ENCODE data around the gene PARM1. TPM values are rescaled to one million over a fixed set of nuclear protein-coding genes. Genes with fewer than 3 reads are reported as not detected.

Gene PARM1
- total RNA-seq, 2 donors from 2014 or later: 88.9 to 231 TPM

DNA sequence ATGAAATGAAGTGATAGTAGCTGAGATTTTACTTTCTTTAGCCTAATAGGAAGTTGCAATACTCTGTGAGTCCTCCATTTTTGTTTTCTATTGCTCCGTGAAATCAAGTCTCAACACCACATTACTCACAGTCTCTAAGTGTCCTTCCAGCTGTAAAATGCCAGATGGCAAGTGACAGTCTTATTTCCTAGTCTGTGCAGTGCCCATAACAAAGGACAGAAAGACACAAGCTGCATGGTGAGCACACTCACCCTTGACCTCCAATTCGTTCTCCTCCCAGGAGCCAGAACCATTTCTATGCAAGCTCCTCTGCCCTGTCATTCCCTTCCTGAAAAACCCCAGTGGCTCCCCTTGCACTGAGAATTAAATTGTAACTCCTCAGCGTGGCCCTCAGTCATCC lies 101.6 kb downstream of the PARM1 start:
- TF ChIP-seq, protein P1, sequence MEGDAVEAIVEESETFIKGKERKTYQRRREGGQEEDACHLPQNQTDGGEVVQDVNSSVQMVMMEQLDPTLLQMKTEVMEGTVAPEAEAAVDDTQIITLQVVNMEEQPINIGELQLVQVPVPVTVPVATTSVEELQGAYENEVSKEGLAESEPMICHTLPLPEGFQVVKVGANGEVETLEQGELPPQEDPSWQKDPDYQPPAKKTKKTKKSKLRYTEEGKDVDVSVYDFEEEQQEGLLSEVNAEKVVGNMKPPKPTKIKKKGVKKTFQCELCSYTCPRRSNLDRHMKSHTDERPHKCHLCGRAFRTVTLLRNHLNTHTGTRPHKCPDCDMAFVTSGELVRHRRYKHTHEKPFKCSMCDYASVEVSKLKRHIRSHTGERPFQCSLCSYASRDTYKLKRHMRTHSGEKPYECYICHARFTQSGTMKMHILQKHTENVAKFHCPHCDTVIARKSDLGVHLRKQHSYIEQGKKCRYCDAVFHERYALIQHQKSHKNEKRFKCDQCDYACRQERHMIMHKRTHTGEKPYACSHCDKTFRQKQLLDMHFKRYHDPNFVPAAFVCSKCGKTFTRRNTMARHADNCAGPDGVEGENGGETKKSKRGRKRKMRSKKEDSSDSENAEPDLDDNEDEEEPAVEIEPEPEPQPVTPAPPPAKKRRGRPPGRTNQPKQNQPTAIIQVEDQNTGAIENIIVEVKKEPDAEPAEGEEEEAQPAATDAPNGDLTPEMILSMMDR (IDR thresholded peaks at IDR 0.05): no peak

DNA sequence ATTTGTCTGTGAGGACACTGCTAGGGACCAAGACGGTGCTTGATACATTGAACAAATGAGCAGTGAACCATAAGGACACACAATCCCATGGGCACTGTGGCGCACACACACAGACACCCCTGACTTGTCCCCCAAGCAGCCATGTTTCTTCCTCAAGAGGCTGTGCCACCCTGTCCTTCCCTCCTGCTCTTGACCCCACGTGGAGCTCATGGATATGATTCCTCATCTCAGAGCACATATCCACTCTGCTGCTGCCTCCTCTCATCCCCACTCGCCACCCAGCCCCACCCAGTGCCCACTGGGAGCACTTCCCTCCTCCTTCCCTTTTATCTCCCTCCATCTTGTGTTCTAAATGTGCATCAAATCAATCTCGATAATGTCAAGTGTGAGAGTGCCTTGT lies 102.4 kb downstream of the PARM1 start:
- H3K27me3 ChIP-seq: no peaks in the 10 kb centered on the region
- DNase-seq (ENCODE audit: low spot score): no peak
- TF ChIP-seq, protein P1 (IDR thresholded peaks at IDR 0.05): no peak
- H3K9me3 ChIP-seq: no peaks in the 10 kb centered on the region
- no peaks in the 10 kb centered on the region for H3K36me3 ChIP-seq
- peaks cover 0 to 15% of the 10 kb centered on the region in 2 donors for H3K4me1 ChIP-seq
- no peak overlapping the region for H3K4me3 ChIP-seq
- no peak overlapping the region for H3K27ac ChIP-seq

More for the DNA sequence above, 101.6 kb downstream of the PARM1 start:
- no peak for DNase-seq (ENCODE audit: low spot score)
- Histone ChIP-seq H3K27ac (no peak overlapping the region), H3K36me3 (no peaks in the 10 kb centered on the region), H3K4me3 (no peak overlapping the region), H3K27me3 (no peaks in the 10 kb centered on the region), H3K4me1 (peaks cover 0 to 15% of the 10 kb centered on the region in 2 donors), H3K9me3 (no peaks in the 10 kb centered on the region)

DNA sequence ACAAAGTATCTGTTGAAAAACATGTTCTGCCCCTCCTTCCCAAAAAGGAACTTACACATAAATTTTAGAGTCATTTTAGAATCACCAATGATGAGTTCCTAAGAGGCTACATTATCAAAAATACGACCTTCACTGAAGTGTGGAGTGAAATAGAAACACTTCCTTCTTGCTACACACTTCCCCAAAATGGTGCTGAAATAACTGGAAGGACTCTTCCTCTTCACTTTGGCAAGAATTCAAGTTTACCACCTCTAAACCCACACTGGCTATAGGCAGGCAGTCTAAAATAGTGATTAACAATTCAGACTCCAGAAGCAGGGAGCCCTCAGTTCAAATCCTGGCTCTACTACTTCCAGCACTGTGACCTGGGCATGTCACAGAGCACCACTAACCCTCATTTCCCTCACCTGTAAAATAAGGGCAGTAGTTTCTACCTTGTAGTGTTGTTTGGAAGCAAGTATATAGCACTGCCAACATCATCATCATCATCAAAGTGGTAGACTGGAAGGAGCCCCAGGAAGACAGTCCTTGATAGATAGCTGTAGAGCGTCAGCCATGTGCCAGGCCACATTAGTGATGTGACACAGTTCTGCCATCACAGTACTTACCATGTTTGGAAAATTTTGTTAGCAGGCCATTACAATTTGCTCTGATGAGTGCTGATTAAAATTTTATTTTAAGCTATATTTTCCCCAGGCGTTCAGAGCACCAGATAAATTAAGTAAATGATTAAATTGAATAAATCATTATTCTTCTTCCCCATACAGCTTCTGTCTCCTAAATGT lies 103.3 kb downstream of the PARM1 start:
- DNase-seq (ENCODE audit: low spot score): no peak
- Histone ChIP-seq H3K27me3 (no peaks in the 10 kb centered on the region), H3K36me3 (no peaks in the 10 kb centered on the region), H3K9me3 (no peaks in the 10 kb centered on the region), H3K4me3 (no peak overlapping the region), H3K27ac (no peak overlapping the region), H3K4me1 (peaks cover 0 to 11% of the 10 kb centered on the region in 2 donors)
- TF ChIP-seq, protein P1 (IDR thresholded peaks at IDR 0.05): no peak

DNA sequence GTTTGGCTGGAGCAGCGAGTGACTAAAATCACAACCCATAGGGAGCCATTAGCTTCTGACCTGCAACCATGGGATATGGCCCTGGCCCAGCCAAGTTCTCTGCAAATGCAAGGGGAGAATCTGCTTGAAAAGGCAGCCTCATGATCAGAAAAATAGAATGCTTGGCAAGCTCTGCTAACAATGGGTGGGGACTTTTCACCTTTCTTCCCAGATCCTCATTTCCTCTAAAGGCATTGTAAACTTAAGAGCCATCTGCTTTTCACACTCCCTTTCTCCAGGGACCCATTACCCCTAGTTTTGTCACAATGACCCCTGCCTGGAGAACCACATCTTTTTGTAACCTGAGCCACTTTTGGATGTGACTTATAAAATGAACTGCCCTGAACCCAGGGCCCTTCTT lies 104.3 kb downstream of the PARM1 start:
- peaks cover 0 to 10% of the 10 kb centered on the region in 2 donors for H3K4me1 ChIP-seq
- H3K27me3 ChIP-seq: no peaks in the 10 kb centered on the region
- H3K27ac ChIP-seq: no peak overlapping the region
- TF ChIP-seq, protein P1 (IDR thresholded peaks at IDR 0.05): no peak
- H3K4me3 ChIP-seq: no peak overlapping the region
- no peaks in the 10 kb centered on the region for H3K36me3 ChIP-seq
- no peaks in the 10 kb centered on the region for H3K9me3 ChIP-seq
- no peak for DNase-seq (ENCODE audit: low spot score)

DNA sequence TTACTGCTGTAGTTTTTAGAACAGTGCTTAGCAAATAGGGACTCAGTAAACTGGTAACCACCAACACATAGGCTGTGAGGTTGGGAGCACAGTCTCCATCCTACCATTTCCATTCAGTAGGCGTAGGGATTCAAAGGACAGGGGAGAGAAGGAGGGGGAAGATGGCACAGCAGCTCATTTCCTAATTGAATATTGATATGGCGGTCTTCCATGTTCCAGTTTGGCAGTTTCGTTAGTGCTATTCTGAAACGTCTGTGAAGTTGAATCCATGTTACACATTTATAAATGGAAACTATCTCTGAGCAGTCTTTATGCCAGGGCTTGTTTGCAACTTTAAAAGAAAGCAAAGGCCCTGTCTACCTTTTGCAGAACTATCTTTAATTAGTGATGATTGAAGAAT lies 105.5 kb downstream of the PARM1 start:
- no peaks in the 10 kb centered on the region for H3K36me3 ChIP-seq
- no peak for DNase-seq (ENCODE audit: low spot score)
- peak overlapping the region; percentile 1 to 28 for H3K27ac ChIP-seq
- TF ChIP-seq, protein P1 (IDR thresholded peaks at IDR 0.05): no peak
- H3K27me3 ChIP-seq: no peaks in the 10 kb centered on the region
- no peaks in the 10 kb centered on the region for H3K9me3 ChIP-seq
- peaks cover 0 to 10% of the 10 kb centered on the region in 2 donors for H3K4me1 ChIP-seq
- no peak overlapping the region for H3K4me3 ChIP-seq

Measured in right atrium auricular region (tissue), 2 donors.